Epithelial cell of esophagus (primary cell): ENCODE data around the gene IQSEC1.
A peak's percentile ranks its signal among the peaks of the same experiment; 100 is the strongest.
"Not testable (repeated sequence)": the region's sequence is repeated elsewhere in the genome, so short reads cannot be mapped to it uniquely, and the experiment has no call there.

Experiments
- DNase-seq: peaks from one replicate; pipeline ENCODE4 v3.0.0; 2010; ENCODE audit warnings: low read depth
- H3K4me3 ChIP-seq: 2 replicates; pipeline ENCODE4 v1.5.1; 2011; ENCODE audit warnings: mild to moderate bottlenecking, low read length, control low read depth
- CTCF ChIP-seq: IDR thresholded peaks from 2 replicates; pipeline ENCODE4 v1.5.1; 2011; ENCODE audit warnings: low read depth, mild to moderate bottlenecking, low read length, control low read depth, inconsistent platforms; ENCODE audit not compliant: insufficient read depth; ENCODE audit errors: missing control alignments

IQSEC1 gene

GRCh38 chr3:12856626-12857025 is 216.6 kb downstream of the IQSEC1 start:
- no peak for TF ChIP-seq CTCF
- DNase-seq = peak; percentile 65
- no peak overlapping the region for H3K4me3 ChIP-seq

GRCh38 chr3:12854565-12854964 is 218.7 kb downstream of the IQSEC1 start:
- no peak overlapping the region for H3K4me3 ChIP-seq
- DNase-seq = no peak
- TF ChIP-seq CTCF = no peak

- DNase-seq, H3K4me3 ChIP-seq: not testable (repeated sequence)
Observed at GRCh38 chr3:12853847-12854246, 219.4 kb downstream of the IQSEC1 start.

- no peak for TF ChIP-seq CTCF
- H3K4me3 ChIP-seq = no peak overlapping the region
- no peak for DNase-seq
Observed at GRCh38 chr3:12852201-12852600, 221.0 kb downstream of the IQSEC1 start.
